ENCODE measurements around the gene ADARB1. TPM values are rescaled to one million over a fixed set of nuclear protein-coding genes. Genes with fewer than 3 reads are reported as not detected.

ADARB1 gene
- total RNA-seq, 1 experiment from 2014 or later, result 15.8 TPM

GRCh38 chr21:45047257-45047656 is 27.1 kb upstream of the ADARB1 start:
- H3K23me2 ChIP-seq (ENCODE audit: insufficient read length, low read depth, low read length, poor library complexity, severe bottlenecking), result no peaks in the 10 kb centered on the region
- H3K4me1 ChIP-seq (ENCODE audit: insufficient read depth, low read length), result no peaks in the 10 kb centered on the region; the same call in 1 of the 2 replicates
- Mint-ChIP-seq H3K27me3 (ENCODE audit: low read depth) (peaks cover 34% of the 10 kb centered on the region), H3K36me3 (ENCODE audit: insufficient read depth in 1 of 3, low read depth in 3 of 3) (peaks cover 0 to 7% (median 6%) of the 10 kb centered on the region in 3 experiments; a peak in 5 of 7 replicates), H3K4me1 (peaks cover 22 to 25% of the 10 kb centered on the region in 2 experiments), H3K9me3 (peaks cover 14 to 18% of the 10 kb centered on the region in 2 experiments), H3K4me3 (no peak overlapping the region), H3K27ac (no peak overlapping the region)
- no peak overlapping the region for H3K27ac ChIP-seq (ENCODE audit: insufficient read length, low read depth, low read length)
- no peak overlapping the region for H4K5ac ChIP-seq (ENCODE audit: insufficient read length, low read depth, low read length)
- no peak overlapping the region for H2BK20ac ChIP-seq (ENCODE audit: low read depth, low read length, poor library complexity, severe bottlenecking)
- no peak overlapping the region for H3K14ac ChIP-seq (ENCODE audit: insufficient read depth, low read length)
- no peaks in the 10 kb centered on the region for H4K20me1 ChIP-seq (ENCODE audit: control insufficient read depth, insufficient read depth, insufficient read length)
- H4K8ac ChIP-seq (replicated peaks; ENCODE audit: insufficient read length, low read depth, low read length), result no peak overlapping the region
- no peak overlapping the region for H3K56ac ChIP-seq (ENCODE audit: insufficient read length, low read depth, low read length)
- H3K9me3 ChIP-seq (ENCODE audit: control insufficient read depth, low read depth, low read length), result no peaks in the 10 kb centered on the region
- no peak overlapping the region for H3K23ac ChIP-seq (ENCODE audit: insufficient read length, low read depth, low read length)
- no peaks in the 10 kb centered on the region for H3K79me2 ChIP-seq (ENCODE audit: insufficient read depth, low read length)
- H3K4me2 ChIP-seq (ENCODE audit: insufficient read depth, insufficient read length, low read length), result no peak overlapping the region
- H3K4ac ChIP-seq (ENCODE audit: low read depth, low read length), result no peak overlapping the region
- no peak overlapping the region for H2BK120ac ChIP-seq (ENCODE audit: low read depth, low read length, poor library complexity, severe bottlenecking)
- H3K27me3 ChIP-seq (ENCODE audit: insufficient read depth, low read length), result no peaks in the 10 kb centered on the region; the same call in 1 of the 2 replicates
- WGBS (ENCODE audit: extremely low coverage, insufficient read length, low lambda C conversion rate), result no CpG with 5 or more reads among the region's 1 CpG
- no peak overlapping the region for H3K18ac ChIP-seq (ENCODE audit: insufficient read length, low read depth, low read length)
- TF ChIP-seq, protein P1, sequence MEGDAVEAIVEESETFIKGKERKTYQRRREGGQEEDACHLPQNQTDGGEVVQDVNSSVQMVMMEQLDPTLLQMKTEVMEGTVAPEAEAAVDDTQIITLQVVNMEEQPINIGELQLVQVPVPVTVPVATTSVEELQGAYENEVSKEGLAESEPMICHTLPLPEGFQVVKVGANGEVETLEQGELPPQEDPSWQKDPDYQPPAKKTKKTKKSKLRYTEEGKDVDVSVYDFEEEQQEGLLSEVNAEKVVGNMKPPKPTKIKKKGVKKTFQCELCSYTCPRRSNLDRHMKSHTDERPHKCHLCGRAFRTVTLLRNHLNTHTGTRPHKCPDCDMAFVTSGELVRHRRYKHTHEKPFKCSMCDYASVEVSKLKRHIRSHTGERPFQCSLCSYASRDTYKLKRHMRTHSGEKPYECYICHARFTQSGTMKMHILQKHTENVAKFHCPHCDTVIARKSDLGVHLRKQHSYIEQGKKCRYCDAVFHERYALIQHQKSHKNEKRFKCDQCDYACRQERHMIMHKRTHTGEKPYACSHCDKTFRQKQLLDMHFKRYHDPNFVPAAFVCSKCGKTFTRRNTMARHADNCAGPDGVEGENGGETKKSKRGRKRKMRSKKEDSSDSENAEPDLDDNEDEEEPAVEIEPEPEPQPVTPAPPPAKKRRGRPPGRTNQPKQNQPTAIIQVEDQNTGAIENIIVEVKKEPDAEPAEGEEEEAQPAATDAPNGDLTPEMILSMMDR (conservative IDR thresholded peaks at IDR 0.05), result no peak
- no peak overlapping the region for H4K91ac ChIP-seq (ENCODE audit: insufficient read length, low read depth, low read length)
- no peak for DNase-seq
- H3K9ac ChIP-seq (ENCODE audit: extremely low read depth, insufficient read length, low read length), result no peak overlapping the region
- H3K79me1 ChIP-seq (ENCODE audit: insufficient read depth, low read depth, low read length, poor library complexity, severe bottlenecking), result no peaks in the 10 kb centered on the region
- H3T11ph ChIP-seq (ENCODE audit: low read length), result no peak overlapping the region
- no peak overlapping the region for H2AFZ ChIP-seq (ENCODE audit: low read length)
- no peak overlapping the region for H2BK12ac ChIP-seq (ENCODE audit: insufficient read length, low read depth, low read length)
- no peak overlapping the region for H2BK15ac ChIP-seq (ENCODE audit: low read depth, low read length)
- H2AK5ac ChIP-seq (ENCODE audit: insufficient read length, low read length), result no peak overlapping the region
- H2BK5ac ChIP-seq (ENCODE audit: insufficient read length, low read length), result no peak overlapping the region
